ENCODE measurements around the gene PPP2R3B.

PPP2R3B gene

GRCh38 chrX:345020-345925, 41.4 kb downstream of the PPP2R3B start:
- TF ChIP-seq EZH2 (IDR thresholded peaks at IDR 0.05; ENCODE audit: borderline replicate concordance, low read depth, low read length, severe bottlenecking) = no peak
- no peak for TF ChIP-seq CTCF (IDR thresholded peaks at IDR 0.05; ENCODE audit: borderline replicate concordance, extremely low read depth, low read length, poor library complexity, severe bottlenecking)
- H3K4me3 ChIP-seq (ENCODE audit: low read depth in 1 of 2, low read length in 2 of 2) = no peak overlapping the region

DNA sequence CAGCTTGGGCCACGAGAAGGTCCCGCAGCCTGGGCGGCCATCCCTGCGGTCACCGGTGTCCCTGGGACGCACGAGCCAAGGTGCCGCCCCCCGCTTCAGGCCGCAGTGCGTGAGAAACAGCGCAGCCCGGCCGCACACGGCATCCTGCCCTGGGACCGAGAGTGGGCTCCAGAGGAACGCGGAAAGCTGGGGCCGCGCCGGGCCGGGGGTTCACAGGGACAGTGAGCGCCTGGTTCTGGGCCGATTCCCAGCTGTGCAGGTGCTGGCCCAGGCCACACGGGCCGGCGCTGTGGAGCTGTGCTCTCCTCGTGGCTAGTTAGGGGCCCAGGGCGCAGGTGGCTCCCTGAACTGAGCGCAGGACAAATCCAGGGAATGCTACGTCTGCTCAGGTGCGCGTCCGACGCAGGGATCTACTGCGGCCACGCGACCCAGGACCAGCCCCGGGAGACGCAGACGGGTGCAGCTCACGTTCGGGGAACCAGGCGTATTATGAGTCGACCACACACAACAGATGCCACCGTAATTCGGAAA, 42.3 kb downstream of the PPP2R3B start:
- Histone ChIP-seq H4K20me1 (ENCODE audit: insufficient read depth, low read length) (no peaks in the 10 kb centered on the region), H3K79me2 (ENCODE audit: insufficient read depth, low read length) (peaks cover 16% of the 10 kb centered on the region; the same call in 1 of the 2 replicates), H3K27ac (ENCODE audit: low read length) (no peak overlapping the region), H3K9ac (ENCODE audit: low read depth, low read length) (no peak overlapping the region), H2AFZ (ENCODE audit: low read depth, low read length) (no peak overlapping the region), H3K9me3 (ENCODE audit: insufficient read depth, low read length, severe bottlenecking) (peaks cover 16% of the 10 kb centered on the region), H3K36me3 (ENCODE audit: insufficient read depth, low read length) (peaks cover 66% of the 10 kb centered on the region), H3K4me1 (ENCODE audit: insufficient read depth, low read length) (no peaks in the 10 kb centered on the region), H3K4me2 (ENCODE audit: insufficient read depth, low read length) (no peak overlapping the region), H3K4me3 (ENCODE audit: low read depth in 1 of 2, low read length in 2 of 2) (no peak overlapping the region), H3K27me3 (ENCODE audit: insufficient read depth, low read length, poor library complexity) (no peaks in the 10 kb centered on the region)
- no peak for DNase-seq
- no peak for ATAC-seq (ENCODE audit: insufficient read depth, low read depth)
- TF ChIP-seq CTCF (IDR thresholded peaks at IDR 0.05; ENCODE audit: borderline replicate concordance, extremely low read depth, low read length, poor library complexity, severe bottlenecking) = no peak
- no peak for TF ChIP-seq EZH2 (IDR thresholded peaks at IDR 0.05; ENCODE audit: borderline replicate concordance, low read depth, low read length, severe bottlenecking)

More at GRCh38 chrX:345020-345925, 41.4 kb downstream of the PPP2R3B start:
- no peak overlapping the region for H2AFZ ChIP-seq (ENCODE audit: low read depth, low read length)
- no peak overlapping the region for H3K9ac ChIP-seq (ENCODE audit: low read depth, low read length)
- DNase-seq = no peak
- no peaks in the 10 kb centered on the region for H3K4me1 ChIP-seq (ENCODE audit: insufficient read depth, low read length)
- H3K27ac ChIP-seq (ENCODE audit: low read length) = no peak overlapping the region
- no peak overlapping the region for H3K4me2 ChIP-seq (ENCODE audit: insufficient read depth, low read length)
- peaks cover 16% of the 10 kb centered on the region for H3K9me3 ChIP-seq (ENCODE audit: insufficient read depth, low read length, severe bottlenecking)
- H3K27me3 ChIP-seq (ENCODE audit: insufficient read depth, low read length, poor library complexity) = no peaks in the 10 kb centered on the region
- peaks cover 74% of the 10 kb centered on the region for H3K36me3 ChIP-seq (ENCODE audit: insufficient read depth, low read length)
- no peak for ATAC-seq (ENCODE audit: insufficient read depth, low read depth)
- peaks cover 7% of the 10 kb centered on the region for H4K20me1 ChIP-seq (ENCODE audit: insufficient read depth, low read length)
- peaks cover 23% of the 10 kb centered on the region; the same call in 1 of the 2 replicates for H3K79me2 ChIP-seq (ENCODE audit: insufficient read depth, low read length)

DNA sequence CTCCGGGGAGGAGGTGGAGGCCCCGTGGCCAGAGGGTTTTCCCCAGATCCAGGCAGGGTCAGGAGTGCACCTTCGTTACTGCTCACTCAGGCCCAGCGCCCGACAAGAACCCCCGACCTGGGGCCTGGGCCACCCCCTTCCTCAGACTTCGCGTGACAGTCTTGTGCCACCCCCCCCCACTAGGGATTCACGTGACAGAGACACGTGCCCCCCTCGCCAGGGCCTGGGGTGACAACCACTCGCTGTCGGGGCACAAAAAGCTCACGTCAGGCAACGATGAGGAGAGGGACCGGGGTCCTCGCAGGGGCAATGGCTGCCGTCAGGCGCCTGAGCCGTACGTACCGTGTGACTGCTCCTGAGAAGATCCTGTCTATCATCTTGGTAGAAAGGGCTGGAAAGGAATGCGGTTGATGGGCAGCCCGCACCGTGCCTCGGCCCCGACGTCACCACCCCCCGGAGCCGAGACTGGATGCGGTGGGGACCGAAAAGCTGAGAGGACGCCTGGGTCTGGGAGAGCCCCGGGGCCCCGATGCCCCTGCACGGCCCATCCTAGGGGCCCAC, 45.1 kb downstream of the PPP2R3B start:
- Histone ChIP-seq H2AFZ (ENCODE audit: low read depth, low read length) (no peak overlapping the region), H3K4me1 (ENCODE audit: insufficient read depth, low read length) (no peaks in the 10 kb centered on the region), H3K36me3 (ENCODE audit: insufficient read depth, low read length) (peaks cover 63% of the 10 kb centered on the region), H3K4me2 (ENCODE audit: insufficient read depth, low read length) (no peak overlapping the region), H3K79me2 (ENCODE audit: insufficient read depth, low read length) (no peaks in the 10 kb centered on the region), H3K9ac (ENCODE audit: low read depth, low read length) (no peak overlapping the region), H4K20me1 (ENCODE audit: insufficient read depth, low read length) (no peaks in the 10 kb centered on the region), H3K9me3 (ENCODE audit: insufficient read depth, low read length, severe bottlenecking) (peaks cover 16% of the 10 kb centered on the region), H3K27me3 (ENCODE audit: insufficient read depth, low read length, poor library complexity) (no peaks in the 10 kb centered on the region), H3K4me3 (ENCODE audit: low read depth in 1 of 2, low read length in 2 of 2) (no peak overlapping the region), H3K27ac (ENCODE audit: low read length) (no peak overlapping the region)
- ATAC-seq (ENCODE audit: insufficient read depth, low read depth) (no peak), DNase-seq (no peak)
- TF ChIP-seq EZH2 (IDR thresholded peaks at IDR 0.05; ENCODE audit: borderline replicate concordance, low read depth, low read length, severe bottlenecking) (no peak), CTCF (IDR thresholded peaks at IDR 0.05; ENCODE audit: borderline replicate concordance, extremely low read depth, low read length, poor library complexity, severe bottlenecking) (no peak)

All from DND-41 (cell line).